HEK293 (cell line): ENCODE measurements around the gene CACNA1B.

Experiments used
- CTCF ChIA-PET: fragments of 350-600 bp; formaldehyde crosslinking; extraction: SDS; loops from one replicate; lab custom pipeline; 2021; ENCODE audit warnings: antibody characterized with exemption; lab: Yijun Ruan, JAX
- POLR2A ChIA-PET: fragments of 300-600 bp; formaldehyde crosslinking; extraction: SDS; loops from one replicate; lab custom pipeline; 2020; ENCODE audit warnings: antibody characterized with exemption, inconsistent platforms; lab: Yijun Ruan, JAX
- H3K27ac ChIP-seq: fragments of 200-500 bp; sonication (Bioruptor generic); 2 replicates; pipeline ENCODE4 v1.5.1; 2014; ENCODE audit warnings: low read depth, low read length, control low read depth, inconsistent platforms; ENCODE audit errors: extremely low read depth
- H3K36me3 ChIP-seq, 2 experiments: fragments of 200-500 bp in 1 of 2; sonication (Bioruptor generic) in 1 of 2; 1 replicate in 1 of 2; 2 replicates in 1 of 2; pipeline ENCODE4 v1.5.1; 2014 to 2017; ENCODE audit warnings: inconsistent platforms in 2 of 2, low read length in 2 of 2; ENCODE audit not compliant: control insufficient read depth in 2 of 2, insufficient read depth in 1 of 2
- H3K4me1 ChIP-seq: fragments of 200-500 bp; sonication (Bioruptor generic); 2 replicates; pipeline ENCODE4 v1.5.1; 2014; ENCODE audit warnings: mild to moderate bottlenecking, low read length, inconsistent platforms; ENCODE audit not compliant: control insufficient read depth, insufficient read depth
- H3K4me3 ChIP-seq: 2 replicates; pipeline ENCODE4 v1.5.1; 2011; ENCODE audit warnings: low read depth, mild to moderate bottlenecking, control low read depth, low read length, moderate library complexity
- H3K9me3 ChIP-seq: fragments of 200-500 bp; sonication (Bioruptor generic); 2 replicates; pipeline ENCODE4 v1.5.1; 2014; ENCODE audit warnings: low read depth, low read length, inconsistent platforms; ENCODE audit not compliant: control insufficient read depth, insufficient read depth
- FEZF1 ChIP-seq: fragments of 450-650 bp; formaldehyde crosslinking; IDR thresholded peaks from 2 replicates; pipeline ENCODE4 v1.5.1; 2016; ENCODE audit warnings: missing biosample characterization, missing genetic modification characterization
- PRDM1 ChIP-seq: fragments of 450-650 bp; formaldehyde crosslinking; IDR thresholded peaks from 2 replicates; pipeline ENCODE4; 2016; ENCODE audit warnings: missing biosample characterization, missing genetic modification characterization
- SALL2 ChIP-seq: fragments of 450-650 bp; formaldehyde crosslinking; IDR thresholded peaks from 2 replicates; pipeline ENCODE4 v1.5.0; 2017; ENCODE audit warnings: missing biosample characterization, mild to moderate bottlenecking, missing genetic modification characterization, borderline replicate concordance
- SCRT1 ChIP-seq: fragments of 450-650 bp; formaldehyde crosslinking; IDR thresholded peaks from 2 replicates; pipeline ENCODE4 v1.5.1; 2016; ENCODE audit warnings: missing biosample characterization, missing genetic modification characterization, borderline replicate concordance
- ZBTB17 ChIP-seq: fragments of 450-650 bp; formaldehyde crosslinking; IDR thresholded peaks from 2 replicates; pipeline ENCODE4 v1.5.1; 2016; ENCODE audit warnings: missing biosample characterization, missing genetic modification characterization
- ZNF335 ChIP-seq: fragments of 450-650 bp; formaldehyde crosslinking; conservative IDR thresholded peaks from 2 replicates; pipeline ENCODE4 v1.5.1; 2016; ENCODE audit warnings: missing biosample characterization, missing genetic modification characterization
- ZNF354C ChIP-seq: fragments of 450-650 bp; formaldehyde crosslinking; IDR thresholded peaks from 2 replicates; pipeline ENCODE4 v1.5.1; 2016; ENCODE audit warnings: missing biosample characterization, missing genetic modification characterization, low read depth, borderline replicate concordance
- ZNF391 ChIP-seq: fragments of 450-650 bp; formaldehyde crosslinking; IDR thresholded peaks from 2 replicates; pipeline ENCODE4 v1.5.1; 2016; ENCODE audit warnings: low read depth, missing biosample characterization, missing genetic modification characterization, borderline replicate concordance
- ZNF501 ChIP-seq: fragments of 450-650 bp; formaldehyde crosslinking; IDR thresholded peaks from 2 replicates; pipeline ENCODE4 v1.5.1; 2016; ENCODE audit warnings: missing biosample characterization, missing genetic modification characterization
- ZNF558 ChIP-seq: fragments of 450-650 bp; formaldehyde crosslinking; IDR thresholded peaks from 2 replicates; pipeline ENCODE4 v1.5.1; 2016; ENCODE audit warnings: missing biosample characterization, missing genetic modification characterization
- ZNF585B ChIP-seq: fragments of 450-650 bp; formaldehyde crosslinking; IDR thresholded peaks from 2 replicates; pipeline ENCODE4 v1.5.1; 2016; ENCODE audit warnings: missing biosample characterization, missing genetic modification characterization
- ZNF747 ChIP-seq: fragments of 450-650 bp; formaldehyde crosslinking; IDR thresholded peaks from 2 replicates; pipeline ENCODE4 v1.5.1; 2016; ENCODE audit warnings: missing biosample characterization, missing genetic modification characterization
- ZNF768 ChIP-seq: fragments of 450-650 bp; formaldehyde crosslinking; IDR thresholded peaks from 2 replicates; pipeline ENCODE4 v1.5.1; 2018; ENCODE audit warnings: missing biosample characterization, mild to moderate bottlenecking, missing genetic modification characterization
- TF ChIP-seq, protein P1 (sequence below): fragments of 450-650 bp; formaldehyde crosslinking; IDR thresholded peaks from 2 replicates; pipeline ENCODE4 v1.5.1; 2017; ENCODE audit warnings: missing biosample characterization, missing genetic modification characterization
- TF ChIP-seq, protein P2 (sequence below): fragments of 450-650 bp; formaldehyde crosslinking; IDR thresholded peaks from 2 replicates; pipeline ENCODE4 v1.5.1; 2016; ENCODE audit warnings: missing biosample characterization, missing genetic modification characterization
- TF ChIP-seq, protein P3 (sequence below): fragments of 450-650 bp; formaldehyde crosslinking; IDR thresholded peaks from 2 replicates; pipeline ENCODE4 v1.5.1; 2016; ENCODE audit warnings: missing biosample characterization, missing genetic modification characterization
- TF ChIP-seq, protein P4 (sequence below): fragments of 450-650 bp; formaldehyde crosslinking; optimal IDR thresholded peaks from 2 replicates; pipeline ENCODE3; 2016; ENCODE audit warnings: missing biosample characterization, mild to moderate bottlenecking, missing genetic modification characterization
- TF ChIP-seq, protein P5 (sequence below): fragments of 450-650 bp; formaldehyde crosslinking; IDR thresholded peaks from 2 replicates; pipeline ENCODE4 v1.5.1; 2016; ENCODE audit warnings: missing biosample characterization, missing genetic modification characterization, borderline replicate concordance
- TF ChIP-seq, protein P6 (sequence below): fragments of 450-650 bp; formaldehyde crosslinking; IDR thresholded peaks from 2 replicates; pipeline ENCODE4 v1.5.1; 2016; ENCODE audit warnings: missing biosample characterization, missing genetic modification characterization

The CACNA1B gene

DNA sequence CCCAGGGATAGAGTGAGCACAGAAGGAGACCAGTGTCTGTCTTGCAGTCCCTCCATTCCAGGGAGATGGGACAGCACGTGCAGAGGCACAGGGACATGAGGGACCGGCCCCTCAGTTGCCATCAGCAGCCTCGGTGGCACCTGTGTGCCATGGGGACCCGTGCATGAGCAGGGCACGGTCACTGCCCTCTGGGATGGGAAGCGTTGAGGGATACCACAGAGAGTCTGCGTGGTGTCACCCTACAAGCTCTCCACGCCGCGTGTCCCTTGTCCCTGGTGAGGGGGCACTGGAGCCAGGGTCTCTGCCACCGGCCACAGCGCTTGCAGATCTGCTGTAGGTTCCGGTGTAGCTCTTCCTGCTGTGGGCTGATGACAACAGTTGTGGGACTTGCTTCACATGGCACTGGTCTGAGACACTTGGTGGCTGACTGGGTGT, 108.1 kb downstream of the CACNA1B start:
- no peak for TF ChIP-seq ZNF747 (tag by site-specific recombination)
- TF ChIP-seq ZBTB17 (tag by site-specific recombination): no peak
- TF ChIP-seq, protein P1, sequence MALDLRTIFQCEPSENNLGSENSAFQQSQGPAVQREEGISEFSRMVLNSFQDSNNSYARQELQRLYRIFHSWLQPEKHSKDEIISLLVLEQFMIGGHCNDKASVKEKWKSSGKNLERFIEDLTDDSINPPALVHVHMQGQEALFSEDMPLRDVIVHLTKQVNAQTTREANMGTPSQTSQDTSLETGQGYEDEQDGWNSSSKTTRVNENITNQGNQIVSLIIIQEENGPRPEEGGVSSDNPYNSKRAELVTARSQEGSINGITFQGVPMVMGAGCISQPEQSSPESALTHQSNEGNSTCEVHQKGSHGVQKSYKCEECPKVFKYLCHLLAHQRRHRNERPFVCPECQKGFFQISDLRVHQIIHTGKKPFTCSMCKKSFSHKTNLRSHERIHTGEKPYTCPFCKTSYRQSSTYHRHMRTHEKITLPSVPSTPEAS (tag by site-specific recombination): no peak
- no peak for TF ChIP-seq ZNF354C
- no peak for TF ChIP-seq SALL2 (tag by site-specific recombination)
- TF ChIP-seq FEZF1 (tag by site-specific recombination): no peak
- no peak for TF ChIP-seq ZNF558 (tag by site-specific recombination)
- TF ChIP-seq PRDM1 (tag by site-specific recombination): no peak
- no peak for TF ChIP-seq ZNF391
- TF ChIP-seq ZNF768 (tag by site-specific recombination): no peak
- no peak for TF ChIP-seq ZNF585B (tag by site-specific recombination)
- TF ChIP-seq, protein P2, sequence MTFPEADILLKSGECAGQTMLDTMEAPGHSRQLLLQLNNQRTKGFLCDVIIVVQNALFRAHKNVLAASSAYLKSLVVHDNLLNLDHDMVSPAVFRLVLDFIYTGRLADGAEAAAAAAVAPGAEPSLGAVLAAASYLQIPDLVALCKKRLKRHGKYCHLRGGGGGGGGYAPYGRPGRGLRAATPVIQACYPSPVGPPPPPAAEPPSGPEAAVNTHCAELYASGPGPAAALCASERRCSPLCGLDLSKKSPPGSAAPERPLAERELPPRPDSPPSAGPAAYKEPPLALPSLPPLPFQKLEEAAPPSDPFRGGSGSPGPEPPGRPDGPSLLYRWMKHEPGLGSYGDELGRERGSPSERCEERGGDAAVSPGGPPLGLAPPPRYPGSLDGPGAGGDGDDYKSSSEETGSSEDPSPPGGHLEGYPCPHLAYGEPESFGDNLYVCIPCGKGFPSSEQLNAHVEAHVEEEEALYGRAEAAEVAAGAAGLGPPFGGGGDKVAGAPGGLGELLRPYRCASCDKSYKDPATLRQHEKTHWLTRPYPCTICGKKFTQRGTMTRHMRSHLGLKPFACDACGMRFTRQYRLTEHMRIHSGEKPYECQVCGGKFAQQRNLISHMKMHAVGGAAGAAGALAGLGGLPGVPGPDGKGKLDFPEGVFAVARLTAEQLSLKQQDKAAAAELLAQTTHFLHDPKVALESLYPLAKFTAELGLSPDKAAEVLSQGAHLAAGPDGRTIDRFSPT: no peak
- TF ChIP-seq, protein P3, sequence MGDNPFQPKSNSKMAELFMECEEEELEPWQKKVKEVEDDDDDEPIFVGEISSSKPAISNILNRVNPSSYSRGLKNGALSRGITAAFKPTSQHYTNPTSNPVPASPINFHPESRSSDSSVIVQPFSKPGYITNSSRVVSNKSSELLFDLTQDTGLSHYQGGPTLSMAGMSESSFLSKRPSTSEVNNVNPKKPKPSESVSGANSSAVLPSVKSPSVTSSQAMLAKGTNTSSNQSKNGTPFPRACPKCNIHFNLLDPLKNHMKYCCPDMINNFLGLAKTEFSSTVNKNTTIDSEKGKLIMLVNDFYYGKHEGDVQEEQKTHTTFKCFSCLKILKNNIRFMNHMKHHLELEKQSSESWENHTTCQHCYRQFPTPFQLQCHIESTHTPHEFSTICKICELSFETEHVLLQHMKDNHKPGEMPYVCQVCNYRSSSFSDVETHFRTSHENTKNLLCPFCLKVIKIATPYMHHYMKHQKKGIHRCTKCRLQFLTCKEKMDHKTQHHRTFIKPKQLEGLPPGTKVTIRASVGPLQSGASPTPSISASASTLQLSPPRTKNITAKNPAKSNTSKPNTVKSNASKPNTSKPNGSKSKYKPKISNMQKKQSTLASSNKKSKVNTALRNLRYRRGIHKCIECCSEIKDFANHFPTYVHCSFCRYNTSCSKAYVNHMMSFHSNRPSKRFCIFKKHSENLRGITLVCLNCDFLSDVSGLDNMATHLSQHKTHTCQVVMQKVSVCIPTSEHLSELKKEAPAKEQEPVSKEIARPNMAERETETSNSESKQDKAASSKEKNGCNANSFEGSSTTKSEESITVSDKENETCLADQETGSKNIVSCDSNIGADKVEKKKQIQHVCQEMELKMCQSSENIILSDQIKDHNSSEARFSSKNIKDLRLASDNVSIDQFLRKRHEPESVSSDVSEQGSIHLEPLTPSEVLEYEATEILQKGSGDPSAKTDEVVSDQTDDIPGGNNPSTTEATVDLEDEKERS: no peak
- TF ChIP-seq, protein P4, sequence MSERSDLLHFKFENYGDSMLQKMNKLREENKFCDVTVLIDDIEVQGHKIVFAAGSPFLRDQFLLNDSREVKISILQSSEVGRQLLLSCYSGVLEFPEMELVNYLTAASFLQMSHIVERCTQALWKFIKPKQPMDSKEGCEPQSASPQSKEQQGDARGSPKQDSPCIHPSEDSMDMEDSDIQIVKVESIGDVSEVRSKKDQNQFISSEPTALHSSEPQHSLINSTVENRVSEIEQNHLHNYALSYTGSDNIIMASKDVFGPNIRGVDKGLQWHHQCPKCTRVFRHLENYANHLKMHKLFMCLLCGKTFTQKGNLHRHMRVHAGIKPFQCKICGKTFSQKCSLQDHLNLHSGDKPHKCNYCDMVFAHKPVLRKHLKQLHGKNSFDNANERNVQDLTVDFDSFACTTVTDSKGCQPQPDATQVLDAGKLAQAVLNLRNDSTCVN (tag by site-specific recombination): no peak
- no peak for TF ChIP-seq ZNF335 (tag by site-specific recombination)
- TF ChIP-seq ZNF501 (tag by site-specific recombination): no peak
- TF ChIP-seq, protein P5, sequence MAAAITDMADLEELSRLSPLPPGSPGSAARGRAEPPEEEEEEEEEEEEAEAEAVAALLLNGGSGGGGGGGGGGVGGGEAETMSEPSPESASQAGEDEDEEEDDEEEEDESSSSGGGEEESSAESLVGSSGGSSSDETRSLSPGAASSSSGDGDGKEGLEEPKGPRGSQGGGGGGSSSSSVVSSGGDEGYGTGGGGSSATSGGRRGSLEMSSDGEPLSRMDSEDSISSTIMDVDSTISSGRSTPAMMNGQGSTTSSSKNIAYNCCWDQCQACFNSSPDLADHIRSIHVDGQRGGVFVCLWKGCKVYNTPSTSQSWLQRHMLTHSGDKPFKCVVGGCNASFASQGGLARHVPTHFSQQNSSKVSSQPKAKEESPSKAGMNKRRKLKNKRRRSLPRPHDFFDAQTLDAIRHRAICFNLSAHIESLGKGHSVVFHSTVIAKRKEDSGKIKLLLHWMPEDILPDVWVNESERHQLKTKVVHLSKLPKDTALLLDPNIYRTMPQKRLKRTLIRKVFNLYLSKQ (tag by site-specific recombination): no peak
- no peak for TF ChIP-seq SCRT1 (tag by site-specific recombination)
- TF ChIP-seq, protein P6, sequence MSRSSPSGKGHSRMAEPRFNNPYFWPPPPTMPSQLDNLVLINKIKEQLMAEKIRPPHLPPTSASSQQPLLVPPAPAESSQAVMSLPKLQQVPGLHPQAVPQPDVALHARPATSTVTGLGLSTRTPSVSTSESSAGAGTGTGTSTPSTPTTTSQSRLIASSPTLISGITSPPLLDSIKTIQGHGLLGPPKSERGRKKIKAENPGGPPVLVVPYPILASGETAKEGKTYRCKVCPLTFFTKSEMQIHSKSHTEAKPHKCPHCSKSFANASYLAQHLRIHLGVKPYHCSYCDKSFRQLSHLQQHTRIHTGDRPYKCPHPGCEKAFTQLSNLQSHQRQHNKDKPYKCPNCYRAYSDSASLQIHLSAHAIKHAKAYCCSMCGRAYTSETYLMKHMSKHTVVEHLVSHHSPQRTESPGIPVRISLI (tag by site-specific recombination): no peak
- ChIA-PET CTCF (no interaction called here), POLR2A (no interaction called here)
- H3K4me3 ChIP-seq: no peak overlapping the region
- H3K27ac ChIP-seq: no peak overlapping the region
- no peaks in the 10 kb centered on the region for H3K9me3 ChIP-seq
- H3K4me1 ChIP-seq: no peaks in the 10 kb centered on the region
- no peaks in the 10 kb centered on the region for H3K36me3 ChIP-seq
